HCT116 (cell line): ENCODE data around the gene WDR17. TPM values are rescaled to one million over a fixed set of nuclear protein-coding genes. Genes with fewer than 3 reads are reported as not detected.

Experiments
- ATAC-seq: fragments of 200-7000 bp; cut with Tn5 transposase; 2 replicates; pipeline ENCODE4 v1.9.1; 2020; ENCODE audit warnings: mild to moderate bottlenecking, moderate library complexity
- BruUV-seq: library from RNA; stranded (reverse); fragments of 400-500 nt; replicated peaks from 2 replicates; lab custom pipeline; 2021; lab: Mats Ljungman, UMichigan
- CTCF ChIA-PET: fragments of 300-600 bp; sonication (Branson Sonifier 250); formaldehyde crosslinking; loops from one replicate; lab custom pipeline; 2021; ENCODE audit warnings: antibody characterized with exemption; lab: Charles Lee
- POLR2A ChIA-PET: fragments of 300-600, 350-600 bp; sonication (Branson Sonifier 250); formaldehyde crosslinking; loops from one replicate; lab custom pipeline; 2021; ENCODE audit warnings: antibody characterized with exemption; lab: Charles Lee
- RAD21 ChIA-PET, 2 experiments: fragments of 300-600 bp; sonication (Branson Sonifier 250); formaldehyde crosslinking; loops; one replicate each; lab custom pipeline; 2023; ENCODE audit warnings: low total read pairs in 2 of 2; ENCODE audit not compliant: uncharacterized antibody in 2 of 2, unreplicated experiment in 2 of 2, low non-redundant PET in 1 of 2; lab: Charles Lee
- DNase-seq: peaks from one replicate; pipeline ENCODE4 v3.0.0-alpha.2; 2010; ENCODE audit warnings: low read depth, low spot score
- H2AFZ ChIP-seq: fragments of 200-600 bp; shearing (Covaris generic), sonication (generic); 2 replicates; pipeline ENCODE4 v1.6.1; 2017; ENCODE audit warnings: low read depth, mixed run types, mixed read lengths, antibody characterized with exemption, low read length; ENCODE audit not compliant: poor library complexity, severe bottlenecking
- H3K27ac ChIP-seq: 2 replicates; pipeline ENCODE4 v1.5.1; 2012; ENCODE audit warnings: low read depth, low read length
- H3K27me3 ChIP-seq: fragments of 200-600 bp; sonication (generic); 2 replicates; pipeline ENCODE4 v1.6.1; 2016; ENCODE audit warnings: mixed run types, low read length, mixed read lengths; ENCODE audit not compliant: insufficient read depth
- H3K36me3 ChIP-seq, 2 experiments: fragments of 200-500 bp in 1 of 2; fragments of 200-600 bp in 1 of 2; sonication (Bioruptor generic) in 1 of 2; sonication (generic) in 1 of 2; 2 replicates each; pipeline versions ENCODE4 v1.5.1 to v1.6.1; 2014 to 2016; ENCODE audit warnings: low read length in 2 of 2, inconsistent platforms in 1 of 2, mixed read lengths in 1 of 2, mixed run types in 1 of 2; ENCODE audit not compliant: insufficient read depth in 2 of 2, control insufficient read depth in 1 of 2
- H3K4me1 ChIP-seq, 2 experiments: fragments of 200-600 bp in 1 of 2; sonication (generic) in 1 of 2; 2 replicates each; pipeline versions ENCODE4 v1.5.1 to v1.6.1; 2012 to 2017; ENCODE audit warnings: low read length in 2 of 2, inconsistent platforms in 1 of 2, mild to moderate bottlenecking in 1 of 2, mixed read lengths in 1 of 2, mixed run types in 1 of 2, moderate library complexity in 1 of 2; ENCODE audit not compliant: insufficient read depth in 2 of 2, control insufficient read depth in 1 of 2
- H3K4me2 ChIP-seq: fragments of 200-600 bp; sonication (generic); 2 replicates; pipeline ENCODE4 v1.6.1; 2017; ENCODE audit warnings: mixed run types, low read length, mixed read lengths
- H3K4me3 ChIP-seq, 2 experiments: fragments of 200-600 bp in 1 of 2; sonication (generic) in 1 of 2; replicated peaks in 1 of 2; 2 replicates each; pipeline ENCODE4 v1.5.1; 2011 to 2016; ENCODE audit warnings: low read length in 2 of 2, control low read depth in 1 of 2, low read depth in 1 of 2, mild to moderate bottlenecking in 1 of 2, mixed read lengths in 1 of 2, mixed run types in 1 of 2
- H3K79me2 ChIP-seq: fragments of 200-600 bp; sonication (generic); 2 replicates; pipeline ENCODE4 v1.6.1; 2017; ENCODE audit warnings: mild to moderate bottlenecking, mixed run types, low read length, moderate library complexity, mixed read lengths; ENCODE audit not compliant: insufficient read depth
- H3K9ac ChIP-seq: fragments of 200-600 bp; sonication (generic); 2 replicates; pipeline ENCODE4 v1.6.1; 2016; ENCODE audit warnings: low read length, mixed read lengths
- H3K9me2 ChIP-seq: fragments of 200-600 bp; sonication (generic), shearing (Covaris generic); 2 replicates; pipeline ENCODE4 v1.6.1; 2017; ENCODE audit warnings: mixed run types, mild to moderate bottlenecking, moderate library complexity; ENCODE audit not compliant: insufficient read depth
- H3K9me3 ChIP-seq, 2 experiments: fragments of 200-500 bp in 1 of 2; fragments of 200-600 bp in 1 of 2; sonication (Bioruptor generic) in 1 of 2; sonication (generic) in 1 of 2; 2 replicates each; pipeline ENCODE4 v1.6.1; 2014 to 2017; ENCODE audit warnings: low read length in 2 of 2, mixed read lengths in 2 of 2, inconsistent platforms in 1 of 2, low read depth in 1 of 2, mild to moderate bottlenecking in 1 of 2, mixed run types in 1 of 2, moderate library complexity in 1 of 2; ENCODE audit not compliant: control insufficient read depth in 1 of 2, insufficient read depth in 1 of 2
- H4K20me1 ChIP-seq: fragments of 200-600 bp; sonication (generic), shearing (Covaris generic); 2 replicates; pipeline ENCODE4 v1.6.1; 2017; ENCODE audit warnings: mixed run types, mild to moderate bottlenecking, moderate library complexity; ENCODE audit not compliant: insufficient read depth
- CBX3 ChIP-seq: IDR thresholded peaks from 2 replicates; pipeline ENCODE4 v1.6.1; 2012; ENCODE audit warnings: low read depth
- CEBPB ChIP-seq: IDR thresholded peaks from 2 replicates; pipeline ENCODE4 v1.6.1; 2012; ENCODE audit warnings: low read depth
- ELF1 ChIP-seq: IDR thresholded peaks from 2 replicates; pipeline ENCODE4 v1.6.1; 2012; ENCODE audit warnings: low read depth, borderline replicate concordance
- EZH2 ChIP-seq: fragments of 200-600 bp; sonication (generic); IDR thresholded peaks from 2 replicates; pipeline ENCODE4 v1.6.1; 2017; ENCODE audit warnings: antibody characterized with exemption, mixed run types
- FOSL1 ChIP-seq: IDR thresholded peaks from 2 replicates; pipeline ENCODE4 v1.6.1; 2012; ENCODE audit warnings: low read depth
- MAX ChIP-seq: IDR thresholded peaks from 2 replicates; pipeline ENCODE4 v1.6.1; 2012
- POLR2AphosphoS5 ChIP-seq: IDR thresholded peaks from 2 replicates; pipeline ENCODE4 v1.6.1; 2011; ENCODE audit warnings: mild to moderate bottlenecking, low read depth, low read length, moderate library complexity
- RAD21 ChIP-seq: IDR thresholded peaks from 2 replicates; pipeline ENCODE4 v1.6.1; 2012; ENCODE audit warnings: low read depth, mild to moderate bottlenecking
- SP1 ChIP-seq: IDR thresholded peaks from 2 replicates; pipeline ENCODE4 v1.6.1; 2012; ENCODE audit warnings: low read depth
- SRF ChIP-seq: IDR thresholded peaks from 2 replicates; pipeline ENCODE4 v1.6.1; 2012; ENCODE audit warnings: low read depth
- TCF7L2 ChIP-seq: IDR thresholded peaks from 2 replicates; pipeline ENCODE4 v1.7.0; 2011; ENCODE audit warnings: borderline replicate concordance, inconsistent platforms; ENCODE audit not compliant: insufficient read depth, insufficient read length; ENCODE audit errors: extremely low read depth
- YY1 ChIP-seq: IDR thresholded peaks from 2 replicates; pipeline ENCODE4 v1.6.1; 2011; ENCODE audit warnings: low read length, low read depth, moderate library complexity, mild to moderate bottlenecking; ENCODE audit not compliant: insufficient replicate concordance; ENCODE audit errors: extremely low read depth
- ZFX ChIP-seq: fragments of 450-650 bp; IDR thresholded peaks from 2 replicates; pipeline ENCODE4 v1.6.1; 2017
- intact Hi-C: fragments of 100-400 bp; cut with micrococcal nuclease; formaldehyde crosslinking; loops from 2 replicates; pipeline ENCODE4 v1.10.0; 2022
- total RNA-seq: library from RNA; stranded (reverse); gene quantifications from one replicate; pipeline ENCODE4 v1.2.1, GENCODE V29; 2021; ENCODE audit not compliant: unreplicated experiment
- TF ChIP-seq, protein P1 (sequence below): IDR thresholded peaks from 2 replicates; pipeline ENCODE4 v1.6.1; 2012; ENCODE audit warnings: low read depth

Gene WDR17
- total RNA-seq, 1 experiment from 2014 or later = 0.20 TPM

DNA sequence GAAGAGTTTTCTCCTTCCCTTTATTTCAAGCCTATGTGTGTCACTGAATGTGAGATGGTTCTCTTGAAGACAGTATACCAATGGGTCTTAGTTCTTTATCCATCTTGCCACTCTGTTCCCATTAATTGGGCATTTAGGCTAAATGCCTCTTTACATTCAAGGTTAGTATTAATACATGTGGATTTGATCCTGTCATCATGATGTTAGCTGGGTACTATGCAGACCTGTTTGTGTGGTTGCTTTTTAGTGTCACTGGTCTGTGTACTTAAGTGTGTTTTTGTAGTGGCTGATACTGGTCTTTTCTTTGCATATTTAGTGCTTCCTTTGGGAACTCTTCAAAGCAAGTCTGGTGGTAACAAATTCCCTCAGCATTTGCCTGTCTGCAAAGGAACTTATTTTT, 23.4 kb upstream of the WDR17 start:
- DNase-seq (no peak), ATAC-seq (no peak)
- Histone ChIP-seq H3K9me3 (no peaks in the 10 kb centered on the region), H3K27me3 (no peaks in the 10 kb centered on the region), H4K20me1 (no peaks in the 10 kb centered on the region), H3K9ac (no peak overlapping the region), H3K36me3 (no peaks in the 10 kb centered on the region), H3K4me2 (no peak overlapping the region), H3K4me1 (no peaks in the 10 kb centered on the region), H3K79me2 (no peaks in the 10 kb centered on the region), H3K4me3 (no peak overlapping the region), H2AFZ (no peak overlapping the region), H3K27ac (no peak overlapping the region), H3K9me2 (no peaks in the 10 kb centered on the region; the same call in 1 of the 2 replicates)
- ChIA-PET POLR2A (no interaction called here), RAD21 (no interaction called here), CTCF (no interaction called here)
- intact Hi-C loops = no loop called here
- BruUV-seq = no TSS peak
- TF ChIP-seq POLR2AphosphoS5 (no peak), TCF7L2 (no peak), CEBPB (no peak), SP1 (no peak), YY1 (no peak), FOSL1 (no peak), RAD21 (no peak), EZH2 (no peak), SRF (no peak), ELF1 (no peak)

DNA sequence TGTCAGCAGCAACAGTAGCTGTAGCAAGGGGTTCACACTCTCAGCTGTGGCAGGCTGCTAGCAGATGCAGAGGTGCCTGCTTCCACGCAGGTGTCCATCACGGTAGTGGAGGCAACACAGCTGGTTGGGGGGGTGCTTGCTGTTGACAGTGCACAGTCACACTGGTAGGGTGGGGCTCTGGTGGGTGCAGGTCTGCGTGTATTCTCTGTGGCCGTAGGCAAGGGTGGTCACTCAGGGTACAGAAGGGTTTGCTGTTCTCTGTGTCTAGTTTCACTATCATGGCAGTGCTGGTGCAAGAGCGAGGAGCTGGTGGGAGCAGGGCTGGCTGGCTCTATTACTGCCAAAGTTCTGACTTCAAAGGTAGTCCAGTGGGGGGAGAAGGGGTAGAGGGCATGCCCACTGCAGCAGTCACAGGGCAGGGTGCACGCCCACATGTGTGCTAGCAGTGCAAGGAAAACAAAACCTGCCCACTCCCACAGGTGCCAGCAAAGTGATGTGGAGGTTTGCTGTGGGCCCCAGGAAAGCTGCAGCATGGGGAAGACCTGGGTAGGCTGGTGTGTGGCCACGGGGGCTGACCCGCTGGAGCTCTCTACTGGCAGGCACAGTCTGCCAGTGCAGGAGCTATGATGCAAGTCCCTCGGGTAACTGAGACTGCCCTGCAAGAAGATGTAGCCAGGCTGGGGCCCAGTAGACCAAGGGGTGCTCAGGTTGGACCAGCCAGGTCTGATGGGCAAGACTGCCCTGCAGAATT, 21.6 kb upstream of the WDR17 start:
- TF ChIP-seq ZFX (no peak), CBX3 (no peak), MAX (no peak), RAD21 (no peak), POLR2AphosphoS5 (no peak), FOSL1 (no peak)
- TF ChIP-seq, protein P1, sequence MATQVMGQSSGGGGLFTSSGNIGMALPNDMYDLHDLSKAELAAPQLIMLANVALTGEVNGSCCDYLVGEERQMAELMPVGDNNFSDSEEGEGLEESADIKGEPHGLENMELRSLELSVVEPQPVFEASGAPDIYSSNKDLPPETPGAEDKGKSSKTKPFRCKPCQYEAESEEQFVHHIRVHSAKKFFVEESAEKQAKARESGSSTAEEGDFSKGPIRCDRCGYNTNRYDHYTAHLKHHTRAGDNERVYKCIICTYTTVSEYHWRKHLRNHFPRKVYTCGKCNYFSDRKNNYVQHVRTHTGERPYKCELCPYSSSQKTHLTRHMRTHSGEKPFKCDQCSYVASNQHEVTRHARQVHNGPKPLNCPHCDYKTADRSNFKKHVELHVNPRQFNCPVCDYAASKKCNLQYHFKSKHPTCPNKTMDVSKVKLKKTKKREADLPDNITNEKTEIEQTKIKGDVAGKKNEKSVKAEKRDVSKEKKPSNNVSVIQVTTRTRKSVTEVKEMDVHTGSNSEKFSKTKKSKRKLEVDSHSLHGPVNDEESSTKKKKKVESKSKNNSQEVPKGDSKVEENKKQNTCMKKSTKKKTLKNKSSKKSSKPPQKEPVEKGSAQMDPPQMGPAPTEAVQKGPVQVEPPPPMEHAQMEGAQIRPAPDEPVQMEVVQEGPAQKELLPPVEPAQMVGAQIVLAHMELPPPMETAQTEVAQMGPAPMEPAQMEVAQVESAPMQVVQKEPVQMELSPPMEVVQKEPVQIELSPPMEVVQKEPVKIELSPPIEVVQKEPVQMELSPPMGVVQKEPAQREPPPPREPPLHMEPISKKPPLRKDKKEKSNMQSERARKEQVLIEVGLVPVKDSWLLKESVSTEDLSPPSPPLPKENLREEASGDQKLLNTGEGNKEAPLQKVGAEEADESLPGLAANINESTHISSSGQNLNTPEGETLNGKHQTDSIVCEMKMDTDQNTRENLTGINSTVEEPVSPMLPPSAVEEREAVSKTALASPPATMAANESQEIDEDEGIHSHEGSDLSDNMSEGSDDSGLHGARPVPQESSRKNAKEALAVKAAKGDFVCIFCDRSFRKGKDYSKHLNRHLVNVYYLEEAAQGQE = no peak

More for the DNA sequence above, 21.6 kb upstream of the WDR17 start:
- Histone ChIP-seq H3K4me3 (no peak overlapping the region), H3K4me2 (no peak overlapping the region), H3K27ac (no peak overlapping the region), H3K9me3 (no peaks in the 10 kb centered on the region), H3K4me1 (no peaks in the 10 kb centered on the region), H3K27me3 (no peaks in the 10 kb centered on the region), H3K79me2 (no peaks in the 10 kb centered on the region), H3K9me2 (no peaks in the 10 kb centered on the region; the same call in 1 of the 2 replicates), H4K20me1 (no peaks in the 10 kb centered on the region), H3K9ac (no peak overlapping the region), H2AFZ (no peak overlapping the region), H3K36me3 (no peaks in the 10 kb centered on the region)
- DNase-seq (no peak), ATAC-seq (no peak)
- intact Hi-C loops = no loop called here
- BruUV-seq = no TSS peak
- ChIA-PET RAD21 (no interaction called here), CTCF (no interaction called here), POLR2A (no interaction called here)
